ENCODE measurements around the gene CT45A9. TPM values are rescaled to one million over a fixed set of nuclear protein-coding genes. Genes with fewer than 3 reads are reported as not detected.
"Not testable (repeated sequence)": the region's sequence is repeated elsewhere in the genome, so short reads cannot be mapped to it uniquely, and the experiment has no call there.

Gene CT45A9
- not detected for total RNA-seq

GRCh38 chrX:135871712-135872111, at the start of gene CT45A9:
CT45A9 (minus strand) TSS chrX:135871812; CDS start chrX:135868061, 3,751 bp downstream.
- not testable (repeated sequence) for DNase-seq; H3K27ac Mint-ChIP-seq; H3K4me3 Mint-ChIP-seq; H3K4me1 Mint-ChIP-seq (ENCODE audit: low read depth); ATAC-seq (replicated peaks in 1 of 2); H3K27me3 Mint-ChIP-seq (ENCODE audit: low read depth); H3K9me3 Mint-ChIP-seq; H3K36me3 Mint-ChIP-seq (ENCODE audit: insufficient read depth in 2 of 2)

- H3K27me3 Mint-ChIP-seq (ENCODE audit: low read depth), result peaks cover 36% of the 10 kb centered on the region
- not testable (repeated sequence) for H3K4me1 Mint-ChIP-seq (ENCODE audit: low read depth); H3K4me3 Mint-ChIP-seq; ATAC-seq (replicated peaks in 1 of 2); H3K27ac Mint-ChIP-seq; DNase-seq; H3K9me3 Mint-ChIP-seq; H3K36me3 Mint-ChIP-seq (ENCODE audit: insufficient read depth in 2 of 2)
These were observed 48.9 kb upstream of the CT45A9 start for GRCh38 chrX:135920516-135920915.

- Mint-ChIP-seq H3K4me3 (no peak overlapping the region), H3K9me3 (no peaks in the 10 kb centered on the region), H3K36me3 (ENCODE audit: insufficient read depth in 2 of 2) (no peaks in the 10 kb centered on the region), H3K27me3 (ENCODE audit: low read depth) (peaks cover 41% of the 10 kb centered on the region), H3K4me1 (ENCODE audit: low read depth) (no peaks in the 10 kb centered on the region), H3K27ac (no peak overlapping the region)
- DNase-seq, result no peak
- no peak for ATAC-seq (replicated peaks in 1 of 2)
These were observed 42.8 kb upstream of the CT45A9 start for GRCh38 chrX:135914404-135914803.

- Mint-ChIP-seq H3K9me3 (no peaks in the 10 kb centered on the region), H3K36me3 (ENCODE audit: insufficient read depth in 2 of 2) (no peaks in the 10 kb centered on the region), H3K4me3 (no peak overlapping the region), H3K27ac (no peak overlapping the region), H3K27me3 (ENCODE audit: low read depth) (peaks cover 48% of the 10 kb centered on the region), H3K4me1 (ENCODE audit: low read depth) (no peaks in the 10 kb centered on the region)
- ATAC-seq (replicated peaks in 1 of 2) (no peak), DNase-seq (no peak)
These were observed 38.6 kb upstream of the CT45A9 start for GRCh38 chrX:135910251-135910650.

GRCh38 chrX:135893294-135893817, 21.7 kb upstream of the CT45A9 start, which contains the start of the genes CT45A10 and SAGE1:
CT45A10 (minus strand) TSS chrX:135893444; CDS start chrX:135885344, 8,100 bp downstream.
SAGE1 (plus strand) TSS chrX:135893716; CDS start chrX:135896243, 2,527 bp downstream.
- ATAC-seq (replicated peaks in 1 of 2) (no peak), DNase-seq (no peak)
- H3K27me3 Mint-ChIP-seq (ENCODE audit: low read depth), result peaks cover 17% of the 10 kb centered on the region

GRCh38 chrX:135892781-135893180, 21.2 kb upstream of the CT45A9 start:
- no peak overlapping the region for H3K4me3 Mint-ChIP-seq
- no peak overlapping the region for H3K27ac Mint-ChIP-seq
- no peaks in the 10 kb centered on the region for H3K36me3 Mint-ChIP-seq (ENCODE audit: insufficient read depth in 2 of 2)
- ATAC-seq (replicated peaks in 1 of 2), result no peak
- peaks cover 15% of the 10 kb centered on the region for H3K27me3 Mint-ChIP-seq (ENCODE audit: low read depth)
- H3K9me3 Mint-ChIP-seq, result no peaks in the 10 kb centered on the region
- DNase-seq, result no peak
- no peaks in the 10 kb centered on the region for H3K4me1 Mint-ChIP-seq (ENCODE audit: low read depth)

More at GRCh38 chrX:135893294-135893817, 21.7 kb upstream of the CT45A9 start, which contains the start of the genes CT45A10 and SAGE1:
- Mint-ChIP-seq H3K4me1 (ENCODE audit: low read depth) (no peaks in the 10 kb centered on the region), H3K27ac (peak within 1 kb of the TSS; percentile 46), H3K4me3 (no peak within 1 kb of the TSS), H3K36me3 (ENCODE audit: insufficient read depth in 2 of 2) (no peaks in the 10 kb centered on the region), H3K9me3 (no peaks in the 10 kb centered on the region)

- no peaks in the 10 kb centered on the region for H3K4me1 Mint-ChIP-seq (ENCODE audit: low read depth)
- H3K36me3 Mint-ChIP-seq (ENCODE audit: insufficient read depth in 2 of 2), result no peaks in the 10 kb centered on the region
- H3K27ac Mint-ChIP-seq, result no peak overlapping the region
- ATAC-seq (replicated peaks in 1 of 2) (no peak), DNase-seq (no peak)
- no peak overlapping the region for H3K4me3 Mint-ChIP-seq
- H3K27me3 Mint-ChIP-seq (ENCODE audit: low read depth), result peaks cover 15% of the 10 kb centered on the region
- no peaks in the 10 kb centered on the region for H3K9me3 Mint-ChIP-seq
These were observed 18.5 kb upstream of the CT45A9 start for GRCh38 chrX:135890087-135890585.

- not testable (repeated sequence) for H3K9me3 Mint-ChIP-seq; H3K36me3 Mint-ChIP-seq (ENCODE audit: insufficient read depth in 2 of 2); H3K4me1 Mint-ChIP-seq (ENCODE audit: low read depth); H3K27me3 Mint-ChIP-seq (ENCODE audit: low read depth); ATAC-seq (replicated peaks in 1 of 2); H3K4me3 Mint-ChIP-seq; H3K27ac Mint-ChIP-seq
- DNase-seq, result peak; percentile 44 to 52
These were observed 17.4 kb upstream of the CT45A9 start for GRCh38 chrX:135888976-135889375.

GRCh38 chrX:135888230-135888629, 16.6 kb upstream of the CT45A9 start:
- H3K27me3 Mint-ChIP-seq (ENCODE audit: low read depth), result peaks cover 10% of the 10 kb centered on the region
- H3K36me3 Mint-ChIP-seq (ENCODE audit: insufficient read depth in 2 of 2); ATAC-seq (replicated peaks in 1 of 2); H3K4me3 Mint-ChIP-seq; H3K4me1 Mint-ChIP-seq (ENCODE audit: low read depth); H3K27ac Mint-ChIP-seq; DNase-seq; H3K9me3 Mint-ChIP-seq: not testable (repeated sequence)

- H3K27ac Mint-ChIP-seq; DNase-seq; H3K4me1 Mint-ChIP-seq (ENCODE audit: low read depth); H3K27me3 Mint-ChIP-seq (ENCODE audit: low read depth); H3K4me3 Mint-ChIP-seq; ATAC-seq (replicated peaks in 1 of 2); H3K9me3 Mint-ChIP-seq; H3K36me3 Mint-ChIP-seq (ENCODE audit: insufficient read depth in 2 of 2): not testable (repeated sequence)
These were observed 11.1 kb upstream of the CT45A9 start for GRCh38 chrX:135882741-135883140.

- not testable (repeated sequence) for H3K4me3 Mint-ChIP-seq
These were observed 17.2 kb downstream of the CT45A9 start, which contains the start of gene CT45A8 for GRCh38 chrX:135854438-135854837. CT45A8 (minus strand) TSS chrX:135854538; CDS start chrX:135850783, 3,755 bp downstream.

GRCh38 chrX:135837180-135837579, 34.4 kb downstream of the CT45A9 start, which contains the start of gene CT45A7:
CT45A7 (minus strand) TSS chrX:135837280; CDS start chrX:135833533, 3,747 bp downstream.
- H3K4me1 Mint-ChIP-seq (ENCODE audit: low read depth); H3K27ac Mint-ChIP-seq; DNase-seq; H3K9me3 Mint-ChIP-seq; H3K27me3 Mint-ChIP-seq (ENCODE audit: low read depth); ATAC-seq (replicated peaks in 1 of 2); H3K4me3 Mint-ChIP-seq; H3K36me3 Mint-ChIP-seq (ENCODE audit: insufficient read depth in 2 of 2): not testable (repeated sequence)

More at GRCh38 chrX:135854438-135854837, 17.2 kb downstream of the CT45A9 start, which contains the start of gene CT45A8:
- not testable (repeated sequence) for ATAC-seq (replicated peaks in 1 of 2); H3K9me3 Mint-ChIP-seq; H3K36me3 Mint-ChIP-seq (ENCODE audit: insufficient read depth in 2 of 2); DNase-seq; H3K4me1 Mint-ChIP-seq (ENCODE audit: low read depth); H3K27me3 Mint-ChIP-seq (ENCODE audit: low read depth); H3K27ac Mint-ChIP-seq

- H3K27me3 Mint-ChIP-seq (ENCODE audit: low read depth); H3K4me1 Mint-ChIP-seq (ENCODE audit: low read depth); H3K4me3 Mint-ChIP-seq; H3K27ac Mint-ChIP-seq; ATAC-seq (replicated peaks in 1 of 2); H3K9me3 Mint-ChIP-seq; H3K36me3 Mint-ChIP-seq (ENCODE audit: insufficient read depth in 2 of 2); DNase-seq: not testable (repeated sequence)
These were observed 51.7 kb downstream of the CT45A9 start, which contains the start of gene CT45A2 for GRCh38 chrX:135819912-135820311. CT45A2 (minus strand) TSS chrX:135820012; CDS start chrX:135816265, 3,747 bp downstream.
